HG02884 (cell line): Measurements from ENCODE around the gene ZMYND8.
"Not testable (repeated sequence)": the region's sequence is repeated elsewhere in the genome, so short reads cannot be mapped to it uniquely, and the experiment has no call there.

Experiments
- ATAC-seq: cut with Tn5 transposase; IDR thresholded peaks from one replicate; pipeline ENCODE4 v1.9.1; 2021; ENCODE audit warnings: mild to moderate bottlenecking, moderate library complexity; ENCODE audit not compliant: unreplicated experiment

Gene ZMYND8

DNA sequence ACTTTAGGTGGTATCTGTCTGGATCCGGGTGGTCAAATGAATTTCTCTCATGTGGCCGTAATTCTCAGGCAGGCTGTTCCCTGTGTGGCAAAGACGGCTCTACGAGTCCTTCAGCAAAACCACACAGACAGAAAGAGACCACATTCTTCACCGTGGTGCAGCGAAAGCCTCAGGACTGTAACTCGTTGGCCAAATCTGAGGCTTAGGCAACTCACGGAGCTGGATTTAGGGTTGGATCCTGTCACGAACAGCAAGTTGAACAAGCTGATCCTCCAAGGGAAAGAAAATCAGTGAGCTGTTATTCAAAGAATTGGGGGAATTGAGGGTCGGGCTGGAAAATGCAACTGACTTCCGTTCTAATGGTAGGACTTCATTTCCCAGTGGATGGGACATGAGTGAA is 167.4 kb downstream of the ZMYND8 start:
- ATAC-seq = no peak

DNA sequence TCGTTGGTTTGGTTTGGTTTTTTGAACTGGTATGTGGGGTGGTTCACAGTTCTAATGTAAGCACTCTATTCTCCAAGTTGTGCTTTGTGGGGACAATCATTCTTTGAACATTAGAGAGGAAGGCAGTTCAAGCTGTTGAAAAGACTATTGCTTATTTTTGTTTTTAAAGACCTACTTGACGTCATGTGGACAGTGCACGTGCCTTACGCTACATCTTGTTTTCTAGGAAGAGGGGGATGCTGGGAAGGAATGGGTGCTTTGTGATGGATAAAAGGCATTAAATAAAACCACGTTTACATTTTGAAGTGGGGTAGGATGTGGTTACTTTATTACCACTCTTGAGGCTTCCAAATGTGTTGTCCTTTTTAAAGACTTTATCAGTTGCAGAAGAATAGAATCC is 168.0 kb downstream of the ZMYND8 start:
- no peak for ATAC-seq

DNA sequence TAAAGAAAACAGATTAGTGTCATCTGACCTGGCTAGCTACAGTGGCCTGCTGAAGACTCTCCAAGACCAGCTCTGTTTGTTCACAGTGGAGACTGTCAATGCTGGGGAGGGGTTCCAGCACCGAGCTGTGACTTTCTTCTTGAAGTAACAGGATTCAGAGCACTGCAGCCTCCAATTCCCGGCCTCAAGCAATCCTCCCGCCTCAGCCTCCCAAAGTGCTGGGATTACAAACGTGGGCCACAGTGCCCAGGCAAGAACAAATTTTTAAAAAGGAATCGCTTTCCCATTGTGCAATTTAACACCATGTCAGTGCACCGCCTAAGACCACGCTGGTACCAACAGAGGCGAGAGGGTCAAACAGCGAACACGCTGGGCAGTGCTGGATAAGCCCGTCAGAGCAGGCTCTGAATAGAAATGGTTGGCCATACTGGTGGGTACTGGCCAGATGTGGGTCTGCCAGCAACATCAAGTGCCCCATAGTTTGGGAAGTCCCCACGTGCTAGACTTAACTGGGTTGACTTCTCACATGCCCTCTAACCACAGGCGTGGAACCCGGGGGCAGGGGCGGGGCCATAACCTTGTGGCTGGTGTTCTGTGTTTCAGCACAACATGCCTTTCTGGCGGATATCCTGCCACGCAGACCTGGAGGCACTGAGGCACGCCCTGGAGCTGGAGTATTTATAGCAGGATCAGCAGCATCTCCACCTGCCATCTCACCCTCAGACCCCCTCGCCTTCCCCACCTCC is 168.9 kb downstream of the ZMYND8 start:
- ATAC-seq = no peak

DNA sequence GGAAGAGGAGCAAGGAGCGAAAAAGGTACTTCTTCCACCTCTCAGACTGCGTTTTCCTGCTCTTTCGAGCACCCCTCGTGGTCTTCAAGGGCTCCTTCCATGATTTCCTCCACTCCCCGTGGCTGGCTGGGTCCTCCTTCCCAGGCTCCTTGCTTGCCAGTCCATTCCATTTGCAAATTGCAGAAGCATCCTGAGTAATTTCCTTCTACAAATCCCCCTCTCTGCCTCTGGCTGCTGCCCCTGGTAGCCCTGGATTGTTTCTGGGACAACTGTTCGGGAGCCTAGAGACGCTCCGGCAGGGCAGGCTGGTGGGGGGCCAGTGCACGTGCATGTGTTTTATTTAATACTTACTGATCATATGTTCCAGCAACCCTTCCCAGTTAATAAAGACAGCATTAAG is 173.1 kb downstream of the ZMYND8 start:
- ATAC-seq = no peak

DNA sequence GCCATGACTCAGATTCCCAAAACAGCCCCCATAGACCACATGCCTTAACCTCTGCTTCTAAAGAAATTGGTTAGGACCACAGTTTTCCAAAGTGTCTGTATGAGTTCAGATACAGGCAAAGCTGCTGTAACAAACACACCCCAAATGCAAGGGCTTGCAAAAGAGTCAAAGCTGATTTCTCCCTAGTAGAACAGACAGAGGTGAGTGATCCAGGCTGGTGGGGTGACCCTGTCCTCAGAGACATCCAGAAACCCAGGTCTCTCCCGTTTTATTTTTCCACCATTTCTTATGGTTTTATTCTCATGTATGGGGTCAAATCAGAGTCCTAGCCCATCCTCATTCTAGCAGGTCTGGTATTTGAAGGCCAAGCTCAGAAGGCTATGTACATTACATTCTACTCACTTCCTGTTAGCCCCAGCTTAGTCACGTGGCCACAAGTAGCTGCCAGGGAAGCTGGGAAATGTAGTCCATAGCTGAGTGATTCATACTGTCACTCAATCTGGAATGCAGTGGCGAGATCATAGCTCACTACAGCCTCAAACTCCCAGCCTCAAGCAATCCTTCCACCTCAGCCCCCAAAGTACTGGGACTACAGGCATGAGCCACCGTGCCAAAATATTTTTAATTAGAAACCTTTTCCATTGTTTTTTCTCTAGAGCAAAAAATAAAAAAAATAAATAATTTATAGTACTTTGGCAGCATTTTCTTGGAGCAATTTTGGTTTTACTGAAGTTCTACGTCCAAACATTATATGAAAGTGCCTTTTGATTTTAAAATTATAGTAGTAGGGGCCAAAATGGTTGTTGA is 175.2 kb downstream of the ZMYND8 start:
- ATAC-seq = no peak

DNA sequence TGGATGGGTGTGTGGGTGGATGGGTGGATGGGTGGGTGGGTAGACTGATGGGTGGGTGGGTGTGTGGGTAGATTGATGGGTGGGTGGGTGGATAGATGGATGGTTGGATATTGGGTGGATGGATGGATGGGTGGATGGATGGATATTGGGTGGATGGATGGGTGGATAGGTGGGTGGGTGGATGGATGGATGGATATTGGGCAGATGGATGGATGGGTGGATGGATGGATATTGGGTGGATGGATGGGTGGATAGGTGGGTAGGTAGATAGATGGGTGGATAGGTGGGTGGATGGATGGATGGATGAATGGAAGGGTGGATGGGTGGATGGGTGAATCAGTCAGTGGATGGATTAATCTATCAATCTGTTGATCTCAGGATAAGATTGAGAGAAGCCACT is 177.2 kb downstream of the ZMYND8 start:
- ATAC-seq = no peak

DNA sequence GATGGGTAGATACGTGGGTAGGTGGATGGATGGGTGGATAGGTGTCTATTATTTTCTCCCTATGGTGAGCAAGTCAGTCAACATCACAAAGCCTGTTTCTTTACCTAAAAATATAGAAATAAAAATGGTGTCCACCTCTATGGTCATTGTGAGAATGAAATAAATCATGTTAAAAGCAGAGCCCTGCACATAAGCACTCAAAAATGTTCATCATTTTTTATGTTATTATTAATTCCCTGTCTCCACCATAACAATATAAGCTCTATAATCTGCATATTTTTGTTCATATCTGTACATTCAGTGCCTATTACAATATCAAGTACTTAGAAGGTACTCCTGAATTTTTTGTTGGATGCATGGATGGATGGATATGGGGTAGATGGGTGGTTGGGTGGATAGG is 177.6 kb downstream of the ZMYND8 start:
- no peak for ATAC-seq

DNA sequence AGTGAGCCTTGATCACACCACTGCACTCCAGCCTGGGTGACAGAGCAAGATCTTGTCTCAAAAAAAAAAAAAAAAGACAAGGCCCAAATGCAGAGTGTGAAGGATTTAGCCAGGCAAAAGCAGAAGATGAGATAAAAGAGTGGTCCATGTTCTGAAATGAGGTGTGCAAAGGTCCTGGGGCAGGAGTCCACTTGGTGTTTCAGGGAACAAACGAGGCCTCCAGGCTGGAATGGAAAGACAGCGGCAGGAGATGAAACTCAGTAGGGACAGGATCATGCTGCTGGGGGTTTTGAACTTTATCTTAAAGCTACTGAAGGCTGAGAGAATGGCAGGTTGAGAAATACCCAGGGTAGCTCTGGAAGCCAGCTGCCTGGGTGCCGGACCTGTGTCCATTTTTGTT is 178.2 kb downstream of the ZMYND8 start:
- ATAC-seq = no peak

DNA sequence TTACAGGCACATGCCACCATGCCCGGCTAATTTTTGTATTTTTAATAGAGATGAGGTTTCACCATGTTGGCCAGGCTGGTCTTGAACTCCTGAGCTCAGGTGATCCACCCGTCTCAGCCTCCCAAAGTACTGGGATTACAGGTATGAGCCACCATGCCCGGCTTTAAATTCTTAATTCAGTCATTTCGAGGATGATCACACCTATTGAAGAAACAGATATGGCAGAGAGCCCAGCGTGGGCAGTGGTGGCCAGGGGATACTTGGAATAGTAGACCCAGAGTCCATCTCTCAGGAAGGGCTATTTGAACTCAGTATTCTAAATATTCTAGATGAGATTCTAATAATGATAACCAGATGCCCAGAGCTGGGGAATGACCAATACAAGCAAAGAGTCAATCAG is 180.3 kb downstream of the ZMYND8 start:
- ATAC-seq = not testable (repeated sequence)

DNA sequence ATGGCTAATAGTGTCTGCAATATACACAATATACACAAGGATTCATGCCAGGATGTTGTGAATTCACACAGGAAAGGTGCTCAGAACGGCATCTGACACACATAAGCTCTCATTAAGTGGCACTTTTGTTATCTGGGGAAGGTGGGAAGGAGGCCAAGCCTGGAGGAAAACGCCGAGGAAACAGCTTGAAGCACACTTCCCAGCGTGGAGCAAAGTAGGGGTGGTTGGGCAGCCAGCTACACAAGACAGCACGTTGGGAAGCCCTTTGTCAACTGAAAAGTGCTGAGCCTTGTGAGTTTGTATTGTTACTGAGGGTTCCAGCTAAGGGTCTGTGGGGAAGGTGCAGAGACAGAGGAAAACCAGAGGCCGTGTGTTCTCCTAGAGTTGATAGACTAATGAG is 181.0 kb downstream of the ZMYND8 start:
- no peak for ATAC-seq

DNA sequence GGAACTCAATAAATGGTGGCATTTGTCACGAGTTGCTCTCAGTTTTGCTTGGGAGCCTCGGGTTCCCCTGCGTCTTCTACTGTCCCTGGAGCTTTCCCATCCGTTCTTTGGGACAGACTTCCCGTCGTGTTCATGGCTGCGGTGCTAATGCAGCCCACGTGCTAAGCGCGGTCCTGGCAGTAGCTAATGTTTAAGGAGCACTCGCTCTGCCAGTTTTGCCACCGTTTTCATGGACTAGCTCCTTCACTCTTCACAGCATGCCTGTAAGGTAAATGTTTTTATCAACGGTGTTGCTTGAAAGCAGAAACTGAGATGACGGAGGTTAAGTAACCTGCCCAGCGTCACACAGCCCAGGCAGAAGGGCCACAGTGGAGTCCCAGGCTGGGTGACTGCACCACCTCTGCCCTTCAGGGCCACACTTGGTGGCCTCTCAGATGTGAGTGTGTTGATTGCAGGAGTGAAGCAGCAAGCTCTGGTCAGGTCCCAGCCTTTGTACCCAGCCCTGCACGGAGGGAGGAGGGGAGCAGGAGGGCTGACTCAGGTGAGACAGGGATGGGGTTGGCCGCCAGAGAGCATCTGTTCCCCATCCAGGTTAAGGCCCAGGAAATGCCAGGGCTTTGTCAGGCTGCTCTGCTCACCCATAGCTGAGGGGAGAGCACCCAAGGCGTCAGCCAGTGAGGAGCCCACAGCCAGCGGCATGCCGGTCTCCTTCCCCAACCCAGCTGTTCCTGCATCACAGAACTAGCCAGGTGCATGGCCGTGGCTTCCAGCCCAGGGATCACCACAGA is 181.8 kb downstream of the ZMYND8 start:
- ATAC-seq = no peak

DNA sequence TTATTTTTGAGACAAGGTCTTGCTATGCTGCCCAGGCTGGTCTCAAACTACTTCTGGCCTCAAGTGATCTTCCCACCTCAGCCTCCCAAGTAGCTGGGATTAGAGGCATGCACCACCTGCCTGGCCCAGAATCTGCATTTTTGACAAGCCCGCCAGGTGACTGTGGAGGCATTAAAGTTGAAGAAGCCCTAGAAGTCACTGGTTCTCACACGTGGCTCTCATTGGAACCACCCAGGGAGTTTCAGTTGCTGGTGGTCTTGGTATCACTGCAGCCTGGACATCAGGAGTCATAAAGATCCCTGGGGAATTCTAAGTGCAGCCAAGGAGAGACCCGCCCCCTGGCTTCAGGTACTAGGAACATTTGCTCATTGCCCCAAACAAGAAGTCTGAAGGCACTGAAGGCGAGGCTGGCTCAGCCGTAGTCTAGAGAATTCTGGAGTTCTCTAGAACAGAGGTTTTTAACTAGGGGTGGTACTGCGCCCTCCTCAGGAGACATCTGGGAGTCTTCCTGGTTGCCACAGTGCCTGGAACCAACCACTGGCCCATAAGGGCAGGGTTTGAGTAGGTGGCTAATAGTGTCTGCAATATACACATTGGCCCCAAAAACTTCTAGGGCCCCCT is 182.8 kb downstream of the ZMYND8 start:
- no peak for ATAC-seq

DNA sequence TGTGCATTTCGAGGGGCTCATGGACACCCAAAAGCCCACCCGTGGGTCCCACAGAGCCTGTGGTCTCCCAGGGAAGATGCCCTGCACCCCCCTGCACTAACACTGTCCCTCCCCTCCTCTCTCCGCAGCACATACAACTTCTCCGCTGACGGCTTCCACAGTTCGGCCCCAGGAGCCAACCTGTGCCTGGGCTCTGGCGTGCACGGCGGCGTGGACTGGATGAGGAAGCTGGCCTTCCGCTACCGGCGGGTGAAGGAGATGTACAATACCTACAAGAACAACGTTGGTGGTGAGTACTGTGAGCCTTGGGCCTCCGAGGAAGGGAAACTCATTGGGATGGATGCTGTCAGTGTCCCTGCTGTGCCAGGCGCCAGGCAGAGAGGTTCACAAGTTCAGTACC is 183.9 kb downstream of the ZMYND8 start:
- ATAC-seq = no peak

DNA sequence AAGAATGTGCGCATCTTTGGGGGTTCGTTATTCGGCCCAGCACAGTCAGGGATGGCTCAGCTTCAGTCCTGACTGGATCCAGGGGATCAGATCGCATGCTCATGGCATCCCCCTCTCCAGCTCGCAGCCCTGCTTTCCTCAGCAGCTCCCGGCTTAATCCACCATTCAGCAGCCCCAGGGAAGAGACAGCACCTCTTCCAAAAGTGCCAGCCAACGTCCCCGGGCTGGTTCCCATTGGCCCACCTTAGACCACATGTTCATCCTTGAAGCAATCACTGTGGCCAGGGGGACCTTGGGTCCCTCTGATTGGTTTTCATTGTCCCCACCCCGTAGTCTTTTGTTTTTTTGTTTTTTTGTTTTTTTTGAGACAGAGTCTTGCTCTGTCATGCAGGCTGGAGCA is 188.7 kb downstream of the ZMYND8 start:
- no peak for ATAC-seq

DNA sequence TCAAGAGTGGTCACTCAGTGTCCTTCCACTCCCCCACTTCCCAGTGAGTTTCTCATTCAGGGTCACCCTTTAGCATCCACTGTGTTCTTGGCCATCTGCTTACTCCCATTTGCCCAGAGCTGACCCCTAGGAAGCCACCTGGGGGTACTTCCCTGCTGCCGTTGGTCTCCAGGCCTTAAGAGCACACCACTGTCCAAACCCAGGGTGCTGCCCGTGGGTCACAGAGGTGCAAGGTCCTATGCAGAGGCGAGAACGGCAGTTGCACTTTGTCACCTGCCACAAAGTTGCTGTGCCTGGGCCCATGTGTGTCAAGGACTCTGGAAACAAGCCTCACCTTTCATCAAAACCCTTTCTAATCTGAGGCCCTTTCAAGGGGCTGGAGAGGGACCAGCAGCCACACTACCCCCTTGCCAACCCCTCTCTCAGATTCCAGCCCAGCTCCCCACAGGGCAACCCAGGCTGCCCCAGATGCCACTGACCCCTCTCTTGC is 191.1 kb downstream of the ZMYND8 start:
- ATAC-seq = no peak

DNA sequence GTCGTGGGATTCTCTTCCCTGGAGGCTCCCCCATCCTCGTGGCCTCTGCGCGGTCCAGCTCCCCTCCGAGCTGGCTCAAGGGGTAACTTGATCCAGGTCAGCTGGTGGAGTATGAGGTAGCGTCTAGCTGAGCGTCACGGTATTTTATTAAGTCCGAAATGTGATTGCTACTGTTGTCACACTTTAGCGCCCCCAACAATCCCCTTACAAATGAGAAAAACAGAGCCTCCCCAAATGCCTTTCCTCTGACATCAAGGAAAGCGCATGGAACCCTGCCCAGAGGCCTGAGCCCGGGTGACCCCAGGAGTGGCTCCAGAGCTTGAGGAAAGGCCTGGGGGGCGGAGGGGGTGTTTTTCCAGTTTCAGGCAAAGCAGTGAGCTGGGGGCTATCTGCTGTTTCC is 192.4 kb downstream of the ZMYND8 start:
- no peak for ATAC-seq

DNA sequence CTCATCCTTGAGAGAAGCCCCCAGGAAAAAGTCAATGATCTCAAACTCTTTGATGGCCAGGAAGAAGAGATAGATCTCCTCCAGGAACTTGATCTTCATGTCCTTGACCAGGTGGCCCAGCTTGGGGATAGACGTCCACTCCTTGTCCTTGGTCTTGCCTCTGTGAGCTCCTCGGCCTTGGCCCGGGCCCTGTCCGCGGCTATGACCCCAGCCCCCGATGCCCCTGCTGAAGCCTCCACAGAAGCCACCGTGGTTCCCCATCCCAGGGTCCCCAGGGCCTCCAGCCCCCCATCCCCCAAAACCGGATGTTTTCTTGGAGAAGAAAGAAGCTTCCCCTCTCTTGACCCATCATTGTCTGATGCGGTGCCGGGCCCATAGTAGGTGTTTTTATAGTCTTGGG is 195.1 kb downstream of the ZMYND8 start:
- no peak for ATAC-seq

DNA sequence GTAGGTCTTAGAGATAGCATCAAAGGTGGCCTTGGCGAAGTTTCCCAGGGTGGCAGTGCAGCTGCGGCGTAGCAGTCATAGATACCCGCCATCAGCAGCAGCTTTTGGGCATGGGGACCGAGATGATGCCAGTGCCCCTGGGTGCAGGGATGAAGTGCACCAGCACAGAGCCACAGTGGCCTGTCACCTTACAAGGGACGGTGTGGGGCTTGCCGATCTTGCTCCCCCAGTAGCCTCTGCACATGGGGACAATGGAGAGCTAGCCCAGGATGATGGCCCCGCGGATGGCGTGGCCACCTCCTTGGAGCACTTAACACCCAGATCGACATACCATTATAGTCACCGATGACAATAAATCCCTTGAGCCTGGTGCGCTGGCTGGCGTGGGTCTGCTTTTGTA is 195.5 kb downstream of the ZMYND8 start:
- no peak for ATAC-seq

DNA sequence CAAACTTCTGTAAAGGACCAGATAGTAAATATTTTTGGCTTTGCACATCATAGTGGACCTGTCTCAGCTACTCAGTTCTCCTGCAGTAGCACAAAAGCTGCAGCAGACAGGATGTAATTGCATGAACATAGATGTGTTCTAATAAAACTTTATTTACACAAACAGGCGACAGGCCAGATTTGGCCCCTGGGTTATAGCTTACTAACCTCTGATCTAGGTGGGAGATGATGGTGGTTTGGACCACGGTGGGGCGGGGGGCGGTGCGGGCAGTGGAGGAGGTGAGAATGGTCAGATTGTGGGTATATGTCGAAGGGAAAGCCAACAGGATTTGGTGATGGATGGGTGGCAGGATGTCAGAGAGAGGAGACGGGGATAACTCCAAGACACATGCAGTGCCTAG is 196.3 kb downstream of the ZMYND8 start:
- ATAC-seq = no peak
